PC-3 (cell line): Measurements from ENCODE around the gene PRKN. TPM values are rescaled to one million over a fixed set of nuclear protein-coding genes. Genes with fewer than 3 reads are reported as not detected.

Experiments
- ATAC-seq: fragments of 200-7000 bp; cut with Tn5 transposase; 2 replicates; pipeline ENCODE4 v1.9.1; 2020; ENCODE audit warnings: mild to moderate bottlenecking, moderate library complexity
- BruUV-seq: library from RNA; stranded (reverse); fragments of 400-500 nt; replicated peaks from 2 replicates; lab custom pipeline; 2021; lab: Mats Ljungman, UMichigan
- CTCF ChIA-PET: fragments of 300-600 bp; sonication (Branson Sonifier 250); formaldehyde crosslinking; loops from one replicate; lab custom pipeline; 2022; ENCODE audit warnings: antibody characterized with exemption; lab: Charles Lee
- POLR2A ChIA-PET: fragments of 300-600 bp; sonication (Branson Sonifier 250); formaldehyde crosslinking; loops from one replicate; lab custom pipeline; 2022; ENCODE audit warnings: antibody characterized with exemption; ENCODE audit not compliant: unreplicated experiment; lab: Charles Lee
- DNase-seq: peaks from one replicate; pipeline ENCODE4 v3.0.0-alpha.2; 2015
- H2AFZ ChIP-seq: fragments of 300-600 bp; sonication (generic); 2 replicates; pipeline ENCODE4 v1.6.0; 2016; ENCODE audit warnings: antibody characterized with exemption, low read length
- H3F3A ChIP-seq: fragments of 300-600 bp; sonication (generic); one replicate; pipeline ENCODE4 v1.6.0; 2017; ENCODE audit warnings: antibody characterized with exemption, low read length, control low read depth, mild to moderate bottlenecking; ENCODE audit not compliant: unreplicated experiment
- H3K27ac ChIP-seq: fragments of 300-600 bp; sonication (generic); 2 replicates; pipeline ENCODE4 v1.5.1; 2016; ENCODE audit warnings: mild to moderate bottlenecking, low read length
- H3K27me3 ChIP-seq: fragments of 300-600 bp; sonication (generic); 2 replicates; pipeline ENCODE4 v1.6.1; 2016; ENCODE audit warnings: low read length, mixed read lengths
- H3K36me3 ChIP-seq: fragments of 300-600 bp; sonication (generic); 2 replicates; pipeline ENCODE4 v1.6.1; 2016; ENCODE audit warnings: low read depth, mixed run types, low read length, mixed read lengths
- H3K4me1 ChIP-seq: fragments of 300-600 bp; sonication (generic); 2 replicates; pipeline ENCODE4 v1.5.1; 2016; ENCODE audit warnings: low read length; ENCODE audit not compliant: insufficient read depth
- H3K4me2 ChIP-seq: fragments of 300-600 bp; sonication (generic); 2 replicates; pipeline ENCODE4 v1.6.0; 2016; ENCODE audit warnings: low read length
- H3K4me3 ChIP-seq: fragments of 300-600 bp; sonication (generic); 2 replicates; pipeline ENCODE4 v1.5.1; 2016; ENCODE audit warnings: mild to moderate bottlenecking, low read length, mixed read lengths
- H3K79me2 ChIP-seq: fragments of 300-600 bp; sonication (generic); 2 replicates; pipeline ENCODE4 v1.6.1; 2017; ENCODE audit warnings: low read length, mixed read lengths
- H3K9ac ChIP-seq: fragments of 300-600 bp; sonication (generic); 2 replicates; pipeline ENCODE4 v1.6.0; 2016; ENCODE audit warnings: mild to moderate bottlenecking, low read length
- H3K9me2 ChIP-seq: fragments of 300-600 bp; sonication (generic); replicated peaks from 2 replicates; pipeline ENCODE4 v1.6.1; 2016; ENCODE audit warnings: mixed run types, low read length, mixed read lengths
- H3K9me3 ChIP-seq: fragments of 300-600 bp; sonication (generic); 2 replicates; pipeline ENCODE4 v1.6.1; 2016; ENCODE audit warnings: low read length, mixed read lengths
- H4K20me1 ChIP-seq: fragments of 300-600 bp; sonication (generic); 2 replicates; pipeline ENCODE4 v1.6.1; 2016; ENCODE audit warnings: low read length, mixed read lengths
- CTCF ChIP-seq: fragments of 300-600 bp; sonication (generic); conservative IDR thresholded peaks from 2 replicates; pipeline ENCODE4 v1.5.1; 2017; ENCODE audit warnings: antibody characterized with exemption, low read depth, mild to moderate bottlenecking, low read length
- EZH2 ChIP-seq: fragments of 300-600 bp; sonication (generic); IDR thresholded peaks from one replicate; pipeline ENCODE4 v1.6.1; 2017; ENCODE audit warnings: antibody characterized with exemption, mild to moderate bottlenecking, low read length; ENCODE audit not compliant: unreplicated experiment
- EZH2phosphoT487 ChIP-seq: fragments of 300-600 bp; sonication (generic); IDR thresholded peaks from 2 replicates; pipeline ENCODE4 v1.6.1; 2018; ENCODE audit warnings: mild to moderate bottlenecking, antibody characterized with exemption, low read length, borderline replicate concordance
- intact Hi-C: fragments of 100-400 bp; cut with micrococcal nuclease; formaldehyde crosslinking; loops from 2 replicates; pipeline ENCODE4 v1.9.0; 2023
- total RNA-seq: library from RNA; depleted of rRNA; stranded (reverse); fragments of >200 nt; gene quantifications from 2 replicates; pipeline ENCODE4 v1.2.3, GENCODE V29; 2014

PRKN gene
- total RNA-seq, 1 experiment from 2014 or later, result not detected

GRCh38 chr6:162173466-162173865 is 554.1 kb downstream of the PRKN start:
- Histone ChIP-seq H3K9ac (no peak overlapping the region), H3K36me3 (no peaks in the 10 kb centered on the region), H4K20me1 (no peaks in the 10 kb centered on the region), H3K4me3 (no peak overlapping the region), H3K9me3 (no peaks in the 10 kb centered on the region), H3K9me2 (no peaks in the 10 kb centered on the region), H3F3A (no peaks in the 10 kb centered on the region), H3K4me2 (no peak overlapping the region), H3K27me3 (no peaks in the 10 kb centered on the region), H2AFZ (no peak overlapping the region), H3K79me2 (no peaks in the 10 kb centered on the region), H3K4me1 (no peaks in the 10 kb centered on the region), H3K27ac (no peak overlapping the region)
- no TSS peak for BruUV-seq
- intact Hi-C loops, result no loop called here
- CTCF ChIA-PET, result no interaction called here
- DNase-seq (no peak), ATAC-seq (no peak)
- TF ChIP-seq EZH2phosphoT487 (no peak), EZH2 (no peak), CTCF (no peak)
- POLR2A ChIA-PET, result interaction anchor here (0.6 kb wide), 1 partner anchor 690 kb away, joined by 7 read pairs; no protein-coding TSS in a partner anchor

DNA sequence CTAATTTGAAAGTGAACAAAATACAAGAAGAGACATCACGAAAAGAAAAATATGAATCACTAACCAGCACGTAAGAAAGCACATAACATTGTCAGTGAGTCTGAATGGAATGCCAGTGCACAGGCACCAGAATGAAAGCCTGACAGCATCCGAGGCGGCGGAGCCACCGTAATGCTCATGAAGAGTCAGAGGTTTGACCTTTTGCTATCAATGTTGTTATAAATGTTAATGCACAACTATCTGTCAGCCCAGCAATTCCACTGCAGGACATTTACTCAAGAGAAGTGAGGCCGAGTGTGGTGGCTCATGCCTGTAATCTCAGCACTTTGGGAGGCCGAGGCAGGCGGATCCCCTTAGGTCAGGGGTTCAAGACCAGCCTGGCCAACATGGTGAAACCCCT is 562.1 kb downstream of the PRKN start:
- Histone ChIP-seq H2AFZ (no peak overlapping the region), H3K79me2 (no peaks in the 10 kb centered on the region), H4K20me1 (no peaks in the 10 kb centered on the region), H3K9me2 (no peaks in the 10 kb centered on the region), H3K4me3 (no peak overlapping the region), H3K9me3 (no peaks in the 10 kb centered on the region), H3K36me3 (no peaks in the 10 kb centered on the region), H3K27ac (no peak overlapping the region), H3K4me1 (no peaks in the 10 kb centered on the region), H3K27me3 (no peaks in the 10 kb centered on the region), H3F3A (no peaks in the 10 kb centered on the region), H3K4me2 (no peak overlapping the region), H3K9ac (no peak overlapping the region)
- no peak for DNase-seq
- TF ChIP-seq EZH2phosphoT487 (no peak), EZH2 (no peak), CTCF (no peak)
- POLR2A ChIA-PET, result no interaction called here
- ATAC-seq, result no peak
- intact Hi-C loops, result no loop called here
- CTCF ChIA-PET, result no interaction called here
- no TSS peak for BruUV-seq

DNA sequence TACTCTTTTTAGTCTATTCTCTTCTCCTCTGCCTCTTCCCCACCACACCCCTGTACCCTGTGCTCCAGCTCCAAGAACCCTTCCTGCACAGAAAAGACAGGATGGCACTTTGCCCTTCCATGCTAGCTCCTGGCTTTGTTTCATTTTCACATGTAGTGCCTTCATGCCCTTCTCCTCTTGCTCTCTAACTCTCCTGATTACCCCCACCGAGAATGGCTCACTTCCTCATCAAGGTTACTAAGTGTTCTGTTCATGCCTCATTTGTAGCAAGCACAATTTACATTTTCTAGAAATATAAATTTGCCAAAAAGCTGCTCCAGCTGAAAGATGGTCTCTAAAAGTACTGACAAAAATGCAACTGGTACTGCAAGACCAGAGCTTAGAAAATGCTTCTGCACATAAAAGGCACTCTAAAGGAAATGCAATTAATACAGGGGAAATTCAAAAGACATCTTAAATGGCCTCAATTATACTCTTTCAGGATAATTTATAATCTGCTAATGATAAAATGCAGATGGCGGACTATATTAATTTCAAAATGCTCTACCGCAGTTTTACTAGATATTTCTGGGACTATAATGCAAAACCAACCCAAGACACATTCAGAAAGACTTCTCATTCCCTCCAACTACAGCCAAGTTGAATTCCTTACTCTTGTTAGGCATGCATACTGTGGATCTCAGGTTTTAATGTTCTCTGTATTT is 570.2 kb downstream of the PRKN start:
- CTCF ChIA-PET, result no interaction called here
- POLR2A ChIA-PET, result no interaction called here
- Histone ChIP-seq H3F3A (no peaks in the 10 kb centered on the region), H3K4me3 (no peak overlapping the region), H3K27me3 (no peaks in the 10 kb centered on the region), H4K20me1 (no peaks in the 10 kb centered on the region), H3K4me2 (no peak overlapping the region), H3K79me2 (no peaks in the 10 kb centered on the region), H3K36me3 (no peaks in the 10 kb centered on the region), H3K27ac (no peak overlapping the region), H3K9me3 (no peaks in the 10 kb centered on the region), H2AFZ (no peak overlapping the region), H3K4me1 (no peaks in the 10 kb centered on the region), H3K9ac (no peak overlapping the region), H3K9me2 (no peaks in the 10 kb centered on the region)
- intact Hi-C loops, result no loop called here
- no peak for TF ChIP-seq EZH2
- no peak for TF ChIP-seq CTCF
- no peak for TF ChIP-seq EZH2phosphoT487
- ATAC-seq, result no peak
- no peak for DNase-seq
- BruUV-seq, result no TSS peak
